GM10266 (cell line): ENCODE results near the gene GFOD2.
"Not testable (repeated sequence)": the region's sequence is repeated elsewhere in the genome, so short reads cannot be mapped to it uniquely, and the experiment has no call there.

Experiments used
- DNase-seq: peaks from one replicate; pipeline ENCODE4 v3.0.0; 2012; ENCODE audit errors: extremely low spot score
- CTCF ChIP-seq: IDR thresholded peaks from 2 replicates; pipeline ENCODE4 v1.5.1; 2012; ENCODE audit warnings: mild to moderate bottlenecking, low read depth; ENCODE audit not compliant: control insufficient read depth, insufficient read depth; ENCODE audit errors: missing control alignments

The GFOD2 gene

GRCh38 chr16:67760956-67761230 is 41.8 kb upstream of the GFOD2 start:
- DNase-seq = no peak
- TF ChIP-seq CTCF = no peak

DNA sequence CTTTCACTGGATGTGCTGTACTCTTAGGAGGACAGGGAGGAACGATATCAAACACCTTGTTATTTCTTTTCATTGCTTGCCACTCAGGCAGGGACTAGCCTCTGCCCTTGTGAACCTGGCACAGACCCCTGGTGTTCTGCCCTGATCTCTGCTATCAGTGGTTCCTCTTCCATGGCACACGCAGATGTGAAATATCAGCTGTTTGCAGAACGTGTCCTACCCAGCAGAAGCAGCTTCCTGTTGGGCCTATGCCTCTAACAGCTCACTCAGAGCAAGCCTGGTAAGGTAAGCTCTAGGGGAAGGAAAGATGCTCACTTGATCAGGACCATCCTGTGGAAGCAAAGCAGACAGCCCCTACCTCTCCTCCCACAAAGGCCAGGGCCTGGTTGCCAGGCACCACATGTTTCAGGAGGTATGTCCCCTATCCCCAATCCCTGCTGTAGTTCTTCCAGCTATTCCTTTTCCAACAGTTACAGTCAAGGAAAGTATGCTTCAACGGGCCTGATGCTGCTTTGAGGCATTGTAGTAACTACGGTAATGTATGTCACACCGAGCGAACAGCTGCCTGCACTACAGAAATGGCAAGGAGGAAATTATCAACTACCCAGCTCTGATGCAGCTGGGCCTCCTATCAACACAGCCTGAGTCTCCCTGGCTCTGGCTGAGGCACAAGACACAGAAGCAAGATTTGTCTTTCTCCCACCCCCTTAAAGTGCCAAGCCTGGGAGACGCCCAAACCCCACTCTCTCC is 41.3 kb upstream of the GFOD2 start:
- TF ChIP-seq CTCF = no peak
- DNase-seq = no peak

- no peak for DNase-seq
- TF ChIP-seq CTCF = no peak
Measured at GRCh38 chr16:67758966-67759365, 39.9 kb upstream of the GFOD2 start.

- no peak for TF ChIP-seq CTCF
- no peak for DNase-seq
Measured at GRCh38 chr16:67758006-67758405, 38.9 kb upstream of the GFOD2 start.

DNA sequence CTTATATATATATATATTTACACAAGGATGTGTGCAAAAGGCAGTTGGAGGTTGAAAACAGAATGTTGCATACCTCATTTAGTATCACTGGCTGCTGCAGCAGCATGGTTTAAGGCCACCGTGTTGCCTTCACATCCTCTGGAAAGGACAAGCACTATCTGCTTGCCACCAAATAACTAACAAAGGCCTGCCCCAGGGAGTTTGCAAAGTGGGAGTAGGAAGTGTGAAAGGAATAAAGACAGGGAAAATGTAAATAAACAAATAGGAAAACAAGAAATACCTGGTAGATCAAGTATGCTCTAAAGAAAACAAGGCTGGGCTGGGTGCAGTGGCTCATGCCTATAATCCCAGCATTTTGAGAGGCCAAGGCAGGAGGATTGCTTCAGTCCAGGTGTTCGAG is 33.5 kb upstream of the GFOD2 start:
- DNase-seq = no peak
- no peak for TF ChIP-seq CTCF

DNA sequence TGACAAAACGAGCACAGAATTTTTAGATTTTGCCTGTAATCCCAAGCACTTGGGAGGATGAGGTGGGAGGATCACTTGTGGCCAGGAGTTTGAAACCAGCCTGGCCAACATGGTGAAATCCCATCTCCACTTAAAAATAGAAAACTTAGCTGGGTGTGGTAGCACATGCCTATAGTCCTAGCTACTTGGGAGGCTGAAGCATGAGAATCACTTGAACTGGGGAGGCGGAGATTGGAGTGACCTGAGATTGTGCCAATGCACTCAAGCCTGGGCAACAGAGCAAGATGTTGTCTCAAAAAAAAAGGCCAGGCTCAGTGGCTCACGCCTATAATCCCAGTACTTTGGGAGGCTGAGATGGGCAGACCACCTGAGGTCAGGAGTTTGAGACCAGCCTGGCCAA is 32.2 kb upstream of the GFOD2 start:
- DNase-seq = not testable (repeated sequence)

GRCh38 chr16:67750466-67750865 is 31.4 kb upstream of the GFOD2 start:
- peak; percentile 29 for DNase-seq
- no peak for TF ChIP-seq CTCF
